Dendritic cell treated with granulocyte-macrophage colony-stimulating factor and Interleukin-4, amounts not matched to agents 40 ng/mL and 50 ng/mL, for 4 days (primary cell): Measurements from ENCODE around the gene TPR.
"Not testable (repeated sequence)": the region's sequence is repeated elsewhere in the genome, so short reads cannot be mapped to it uniquely, and the experiment has no call there.

Experiments
- H3K27ac Mint-ChIP-seq: one replicate; pipeline ENCODE4 v1.8.0; 2022; ENCODE audit warnings: mild to moderate bottlenecking, mixed read lengths
- H3K27me3 Mint-ChIP-seq: one replicate; pipeline ENCODE4 v1.8.0; 2022; ENCODE audit warnings: mild to moderate bottlenecking, mixed read lengths
- H3K36me3 Mint-ChIP-seq: one replicate; pipeline ENCODE4 v1.8.0; 2022; ENCODE audit warnings: low read depth, mixed read lengths
- H3K4me1 Mint-ChIP-seq: one replicate; pipeline ENCODE4 v1.8.0; 2022; ENCODE audit warnings: low read depth, mixed read lengths
- H3K4me3 Mint-ChIP-seq: one replicate; pipeline ENCODE4 v1.8.0; 2022; ENCODE audit warnings: mild to moderate bottlenecking, moderate library complexity, mixed read lengths
- H3K9me3 Mint-ChIP-seq: one replicate; pipeline ENCODE4 v1.8.0; 2022; ENCODE audit warnings: mixed read lengths
- intact Hi-C: fragments of 100-400 bp; cut with micrococcal nuclease; formaldehyde crosslinking; loops from one replicate; pipeline ENCODE4 v1.15.0; 2022

Gene TPR

GRCh38 chr1:186386725-186387383 is 11.8 kb upstream of the TPR start:
- Mint-ChIP-seq H3K4me1 (no peaks in the 10 kb centered on the region), H3K9me3 (no peaks in the 10 kb centered on the region), H3K36me3 (peaks cover 35% of the 10 kb centered on the region), H3K4me3 (no peak overlapping the region), H3K27me3 (no peaks in the 10 kb centered on the region), H3K27ac (no peak overlapping the region)
- intact Hi-C loops, result no loop called here

DNA sequence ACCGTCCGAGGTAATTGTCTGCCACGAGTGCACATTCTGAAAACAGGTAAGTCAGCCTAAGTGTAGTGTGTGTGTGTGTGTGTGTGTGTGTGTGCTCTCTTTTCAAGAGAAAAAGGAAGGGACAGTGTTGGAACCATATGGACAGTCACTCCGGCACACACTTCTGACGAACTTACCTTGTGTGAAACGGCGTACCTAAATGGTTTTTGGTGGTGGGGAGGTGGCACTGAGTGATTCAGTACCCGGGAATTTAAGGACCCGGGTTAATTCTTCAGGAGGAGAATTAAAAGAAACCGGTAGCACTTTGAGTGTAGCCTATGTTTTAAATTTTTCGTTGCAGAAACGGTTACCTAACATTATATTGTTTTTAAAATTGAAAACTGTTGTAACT is 871 bp upstream of the TPR start:
- peak overlapping the region; percentile 97 for H3K27ac Mint-ChIP-seq
- peak overlapping the region; percentile 99 for H3K4me3 Mint-ChIP-seq
- intact Hi-C loops, result no loop called here
- no peaks in the 10 kb centered on the region for H3K27me3 Mint-ChIP-seq
- peaks cover 11% of the 10 kb centered on the region for H3K4me1 Mint-ChIP-seq
- peaks cover 58% of the 10 kb centered on the region for H3K36me3 Mint-ChIP-seq
- H3K9me3 Mint-ChIP-seq, result no peaks in the 10 kb centered on the region

- intact Hi-C loops, result no loop called here
- H3K27me3 Mint-ChIP-seq, result no peaks in the 10 kb centered on the region
- H3K9me3 Mint-ChIP-seq, result no peaks in the 10 kb centered on the region
- H3K4me1 Mint-ChIP-seq, result peaks cover 11% of the 10 kb centered on the region
- H3K36me3 Mint-ChIP-seq, result peaks cover 56% of the 10 kb centered on the region
- H3K27ac Mint-ChIP-seq, result peak overlapping the region; percentile 97
- H3K4me3 Mint-ChIP-seq, result peak overlapping the region; percentile 99
These were observed 526 bp downstream of the TPR start for GRCh38 chr1:186374303-186375151.

DNA sequence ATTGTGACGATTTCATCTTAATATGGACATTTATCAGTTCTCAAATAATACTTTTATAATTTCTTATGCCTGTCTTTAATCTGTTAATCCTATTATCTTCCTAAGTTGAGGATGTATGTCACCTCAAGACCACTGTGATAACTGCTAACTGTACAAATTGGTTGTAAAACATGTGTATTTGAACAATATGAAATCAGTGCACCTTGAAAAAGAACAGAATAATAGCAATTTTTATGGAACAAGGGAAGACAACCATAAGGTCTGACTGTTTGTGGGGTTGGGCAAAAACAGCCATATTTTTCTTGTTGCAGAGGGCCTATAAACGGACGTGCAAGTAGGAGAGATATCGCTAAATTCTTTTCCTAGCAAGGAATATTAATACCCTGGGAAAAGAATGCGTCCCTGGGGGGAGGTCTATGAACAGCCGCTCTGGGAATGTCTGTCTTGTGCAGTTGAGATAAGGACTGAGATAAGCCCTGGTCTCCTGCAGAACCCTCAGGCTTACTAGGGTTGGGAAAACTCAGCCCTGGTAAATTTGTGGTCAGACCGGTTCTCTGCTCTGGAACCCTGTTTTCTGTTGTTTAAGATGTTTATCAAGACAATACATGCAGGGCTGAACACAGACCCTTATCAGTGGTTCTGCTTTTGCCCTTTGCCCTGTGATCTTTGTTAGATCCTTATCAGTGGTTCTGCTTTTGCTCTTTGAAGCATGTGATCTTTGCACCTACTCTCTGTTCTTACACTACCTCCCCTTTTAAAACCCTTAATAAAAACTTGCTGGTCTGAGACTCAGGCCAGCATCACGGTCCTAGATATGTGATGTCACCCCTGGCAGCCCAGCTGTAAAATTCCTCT is 27.0 kb downstream of the TPR start:
- H3K9me3 Mint-ChIP-seq, H3K27ac Mint-ChIP-seq, H3K4me3 Mint-ChIP-seq, H3K4me1 Mint-ChIP-seq, H3K27me3 Mint-ChIP-seq: not testable (repeated sequence)
- peaks cover 94% of the 10 kb centered on the region for H3K36me3 Mint-ChIP-seq
- intact Hi-C loops, result loop anchor here (10.0 kb wide), 1 partner anchor 1633 kb away; no protein-coding TSS in a partner anchor

- Mint-ChIP-seq H3K4me1 (no peaks in the 10 kb centered on the region), H3K27me3 (no peaks in the 10 kb centered on the region), H3K4me3 (no peak overlapping the region), H3K36me3 (peaks cover 91% of the 10 kb centered on the region), H3K9me3 (no peaks in the 10 kb centered on the region), H3K27ac (no peak overlapping the region)
- intact Hi-C loops, result loop anchor here (10.0 kb wide), 1 partner anchor 1626 kb away; no protein-coding TSS in a partner anchor
These were observed 34.3 kb downstream of the TPR start for GRCh38 chr1:186340772-186341171.

- no peak overlapping the region for H3K27ac Mint-ChIP-seq
- H3K36me3 Mint-ChIP-seq, result peaks cover 86% of the 10 kb centered on the region
- H3K9me3 Mint-ChIP-seq, result no peaks in the 10 kb centered on the region
- H3K4me3 Mint-ChIP-seq, result no peak overlapping the region
- H3K27me3 Mint-ChIP-seq, result no peaks in the 10 kb centered on the region
- intact Hi-C loops, result loop anchor here (2.0 kb wide), 1 partner anchor 15 kb away; no protein-coding TSS in a partner anchor
- H3K4me1 Mint-ChIP-seq, result no peaks in the 10 kb centered on the region
These were observed 37.5 kb downstream of the TPR start for GRCh38 chr1:186337554-186337953.

DNA sequence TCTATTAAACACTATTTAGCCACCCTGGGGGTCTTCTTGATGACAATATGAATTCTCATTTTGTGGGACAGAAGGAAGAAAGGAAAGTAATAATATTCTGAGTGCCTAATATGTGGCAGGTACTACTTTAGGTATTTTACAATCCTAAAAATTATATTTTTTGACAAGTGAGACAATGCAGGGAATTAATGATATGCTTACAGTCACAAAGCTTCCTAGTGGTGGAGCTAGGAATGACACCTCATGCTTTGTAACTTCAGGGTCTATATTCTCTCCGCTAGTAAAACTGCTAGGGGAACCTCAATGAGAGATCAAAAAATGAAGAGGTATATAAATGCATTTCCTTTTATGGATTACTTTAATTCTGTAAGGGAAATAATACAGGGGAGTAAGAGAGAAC is 44.3 kb downstream of the TPR start:
- Mint-ChIP-seq H3K36me3 (peaks cover 70% of the 10 kb centered on the region), H3K27ac (no peak overlapping the region), H3K9me3 (no peaks in the 10 kb centered on the region), H3K27me3 (no peaks in the 10 kb centered on the region), H3K4me3 (no peak overlapping the region), H3K4me1 (no peaks in the 10 kb centered on the region)
- intact Hi-C loops, result no loop called here

GRCh38 chr1:186327331-186327730 is 47.7 kb downstream of the TPR start:
- Mint-ChIP-seq H3K4me1 (no peaks in the 10 kb centered on the region), H3K36me3 (peaks cover 69% of the 10 kb centered on the region), H3K9me3 (no peaks in the 10 kb centered on the region), H3K27ac (no peak overlapping the region), H3K4me3 (no peak overlapping the region), H3K27me3 (no peaks in the 10 kb centered on the region)
- intact Hi-C loops, result no loop called here

GRCh38 chr1:186326009-186326408 is 49.0 kb downstream of the TPR start:
- H3K4me1 Mint-ChIP-seq, result no peaks in the 10 kb centered on the region
- H3K4me3 Mint-ChIP-seq, result no peak overlapping the region
- H3K27me3 Mint-ChIP-seq, result no peaks in the 10 kb centered on the region
- no peaks in the 10 kb centered on the region for H3K9me3 Mint-ChIP-seq
- H3K27ac Mint-ChIP-seq, result no peak overlapping the region
- intact Hi-C loops, result no loop called here
- peaks cover 80% of the 10 kb centered on the region for H3K36me3 Mint-ChIP-seq

DNA sequence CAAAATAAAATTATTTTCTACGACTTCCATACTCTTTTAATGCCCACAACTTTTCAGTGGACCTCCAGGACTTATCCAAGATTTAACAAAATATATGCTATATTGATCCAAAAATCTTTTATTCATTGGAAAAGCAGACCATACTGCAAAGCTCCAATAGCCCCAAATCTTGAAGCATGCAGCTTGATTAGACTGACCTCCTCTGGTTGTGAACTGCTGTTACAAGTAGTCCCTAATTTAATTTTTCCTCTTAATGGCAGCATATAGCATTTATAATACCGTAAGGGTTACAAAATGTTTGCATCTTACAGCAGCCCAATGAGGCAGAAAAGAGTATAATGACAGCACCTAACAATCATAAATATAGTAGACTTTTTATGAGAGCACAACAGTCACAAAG is 49.8 kb downstream of the TPR start:
- peaks cover 80% of the 10 kb centered on the region for H3K36me3 Mint-ChIP-seq
- no peaks in the 10 kb centered on the region for H3K27me3 Mint-ChIP-seq
- H3K27ac Mint-ChIP-seq, result no peak overlapping the region
- no peaks in the 10 kb centered on the region for H3K4me1 Mint-ChIP-seq
- H3K4me3 Mint-ChIP-seq, result no peak overlapping the region
- H3K9me3 Mint-ChIP-seq, result no peaks in the 10 kb centered on the region
- intact Hi-C loops, result no loop called here

- intact Hi-C loops, result loop anchor here (2.0 to 5.0 kb wide), 2 partner anchors 13 to 33 kb away; no protein-coding TSS in a partner anchor
- H3K4me1 Mint-ChIP-seq, result no peaks in the 10 kb centered on the region
- H3K36me3 Mint-ChIP-seq, result peaks cover 85% of the 10 kb centered on the region
- no peaks in the 10 kb centered on the region for H3K27me3 Mint-ChIP-seq
- no peak overlapping the region for H3K4me3 Mint-ChIP-seq
- H3K9me3 Mint-ChIP-seq, result no peaks in the 10 kb centered on the region
- no peak overlapping the region for H3K27ac Mint-ChIP-seq
These were observed 51.2 kb downstream of the TPR start for GRCh38 chr1:186323865-186324264.

DNA sequence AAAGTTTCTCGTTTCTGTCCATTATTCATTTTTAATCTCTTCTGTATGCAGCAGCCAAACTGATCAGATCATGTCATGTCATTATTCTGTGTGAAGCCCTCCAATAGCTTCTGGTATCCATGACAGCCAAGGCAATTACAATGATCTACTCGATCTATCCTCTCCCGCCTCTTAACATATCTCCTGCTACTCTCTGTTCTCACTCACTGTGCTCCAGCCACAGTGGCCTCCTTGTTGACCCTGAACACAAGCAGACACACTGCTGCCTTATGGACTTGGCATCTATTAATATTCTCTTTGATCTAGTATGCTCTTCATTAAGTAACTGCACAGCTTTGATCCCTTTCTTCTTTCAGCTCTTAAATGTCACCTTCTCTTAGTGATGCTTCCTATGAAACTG is 59.5 kb downstream of the TPR start:
- intact Hi-C loops, result no loop called here
- H3K4me1 Mint-ChIP-seq, result no peaks in the 10 kb centered on the region
- H3K27ac Mint-ChIP-seq, result no peak overlapping the region
- no peaks in the 10 kb centered on the region for H3K9me3 Mint-ChIP-seq
- no peaks in the 10 kb centered on the region for H3K27me3 Mint-ChIP-seq
- H3K36me3 Mint-ChIP-seq, result peaks cover 60% of the 10 kb centered on the region
- H3K4me3 Mint-ChIP-seq, result no peak overlapping the region

- no peaks in the 10 kb centered on the region for H3K27me3 Mint-ChIP-seq
- no peaks in the 10 kb centered on the region for H3K4me1 Mint-ChIP-seq
- H3K9me3 Mint-ChIP-seq, result no peaks in the 10 kb centered on the region
- peaks cover 20% of the 10 kb centered on the region for H3K36me3 Mint-ChIP-seq
- no peak overlapping the region for H3K4me3 Mint-ChIP-seq
- intact Hi-C loops, result no loop called here
- no peak overlapping the region for H3K27ac Mint-ChIP-seq
These were observed 63.5 kb downstream of the TPR start for GRCh38 chr1:186311375-186312051.
